Activated gamma-delta T cell treated with anti-CD3 and anti-CD28 coated beads, Interleukin-2, amount 50 U/mL, for 16 hours (primary cell): ENCODE data around the gene AOAH.

Experiments used
- DNase-seq: peaks from one replicate; pipeline ENCODE4 v3.0.0-alpha.2; 2020; ENCODE audit warnings: low read depth

Gene AOAH, protein sequence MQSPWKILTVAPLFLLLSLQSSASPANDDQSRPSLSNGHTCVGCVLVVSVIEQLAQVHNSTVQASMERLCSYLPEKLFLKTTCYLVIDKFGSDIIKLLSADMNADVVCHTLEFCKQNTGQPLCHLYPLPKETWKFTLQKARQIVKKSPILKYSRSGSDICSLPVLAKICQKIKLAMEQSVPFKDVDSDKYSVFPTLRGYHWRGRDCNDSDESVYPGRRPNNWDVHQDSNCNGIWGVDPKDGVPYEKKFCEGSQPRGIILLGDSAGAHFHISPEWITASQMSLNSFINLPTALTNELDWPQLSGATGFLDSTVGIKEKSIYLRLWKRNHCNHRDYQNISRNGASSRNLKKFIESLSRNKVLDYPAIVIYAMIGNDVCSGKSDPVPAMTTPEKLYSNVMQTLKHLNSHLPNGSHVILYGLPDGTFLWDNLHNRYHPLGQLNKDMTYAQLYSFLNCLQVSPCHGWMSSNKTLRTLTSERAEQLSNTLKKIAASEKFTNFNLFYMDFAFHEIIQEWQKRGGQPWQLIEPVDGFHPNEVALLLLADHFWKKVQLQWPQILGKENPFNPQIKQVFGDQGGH

GRCh38 chr7:36723951-36724664 is at the start of gene AOAH:
Gene AOAH, minus strand, starts transcription at chr7:36724494. Its CDS starts 346 bp downstream, at chr7:36724148.
- peak; percentile 62 for DNase-seq

DNA sequence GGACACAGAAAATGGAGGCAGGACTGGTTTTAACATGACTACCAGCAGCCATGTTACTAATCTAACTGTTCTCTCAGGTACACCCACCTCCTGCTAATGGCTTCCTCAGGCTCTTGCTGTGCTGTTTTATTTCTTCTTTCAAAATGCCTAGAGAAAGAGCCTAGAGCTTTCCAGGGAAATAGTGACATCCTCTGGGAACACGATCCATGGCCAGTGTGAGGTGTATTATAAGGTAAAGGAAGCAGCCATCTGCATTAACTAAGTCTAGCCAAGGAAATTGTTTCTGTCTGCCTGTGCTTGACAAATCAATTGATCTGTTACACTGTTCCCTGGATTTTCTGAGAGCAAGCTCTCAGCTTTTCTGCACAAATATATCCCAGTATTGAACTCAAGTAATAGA is 42.2 kb upstream of the AOAH start:
- no peak for DNase-seq

- DNase-seq = no peak
These were observed 41.3 kb upstream of the AOAH start for GRCh38 chr7:36765605-36766004.

DNA sequence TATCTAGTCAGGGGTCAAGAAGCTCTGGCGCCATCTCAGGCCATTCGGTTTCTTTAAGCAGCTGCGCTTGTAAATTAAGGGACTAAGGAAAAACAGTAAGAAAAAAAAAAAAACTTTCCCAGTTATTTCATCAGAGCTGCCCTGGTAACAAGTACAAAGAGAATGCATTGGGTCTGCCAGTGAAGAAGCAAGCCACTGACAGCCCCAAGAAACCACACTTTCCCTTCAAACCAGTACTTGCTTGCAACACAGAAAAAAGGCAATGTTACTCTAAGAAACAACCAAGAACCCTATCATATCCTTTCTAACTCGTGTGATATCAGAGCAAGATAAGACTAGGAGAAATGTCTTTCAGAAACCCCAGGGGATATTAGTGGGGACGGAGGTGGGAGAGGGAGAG is 40.6 kb upstream of the AOAH start:
- DNase-seq = no peak

DNA sequence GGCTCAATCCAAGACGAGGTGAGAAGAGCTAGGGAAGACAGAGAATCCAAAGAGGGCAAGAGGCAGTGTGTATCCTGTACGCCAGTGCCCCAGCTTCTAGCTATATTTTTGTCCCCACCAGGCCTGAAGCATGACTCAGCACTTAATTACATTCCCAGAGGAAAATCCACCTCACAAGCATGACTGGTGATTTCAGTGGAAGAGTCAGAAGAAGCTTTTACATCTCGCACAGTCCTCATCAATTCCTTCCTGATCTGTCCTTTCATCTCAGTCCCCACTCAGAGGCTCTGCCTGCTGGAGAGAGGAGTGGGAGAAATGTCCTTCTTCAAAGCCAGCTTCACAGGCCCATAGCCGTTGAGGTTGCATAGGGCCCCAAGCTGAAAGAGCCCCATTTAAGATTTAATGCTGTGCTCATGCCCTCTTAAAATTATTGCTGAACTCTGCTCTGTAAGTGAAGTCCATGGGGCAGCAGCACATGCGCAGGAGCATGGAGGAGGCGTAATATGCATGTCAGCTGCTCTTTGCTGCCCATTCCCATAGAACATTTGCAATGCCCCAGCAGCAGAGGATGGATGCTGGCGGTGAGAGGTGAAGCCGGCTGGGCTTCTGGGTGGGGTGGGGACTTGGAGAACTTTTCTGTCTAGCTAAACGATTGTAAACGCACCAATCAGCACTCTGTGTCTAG is 39.0 kb upstream of the AOAH start:
- DNase-seq = no peak

DNA sequence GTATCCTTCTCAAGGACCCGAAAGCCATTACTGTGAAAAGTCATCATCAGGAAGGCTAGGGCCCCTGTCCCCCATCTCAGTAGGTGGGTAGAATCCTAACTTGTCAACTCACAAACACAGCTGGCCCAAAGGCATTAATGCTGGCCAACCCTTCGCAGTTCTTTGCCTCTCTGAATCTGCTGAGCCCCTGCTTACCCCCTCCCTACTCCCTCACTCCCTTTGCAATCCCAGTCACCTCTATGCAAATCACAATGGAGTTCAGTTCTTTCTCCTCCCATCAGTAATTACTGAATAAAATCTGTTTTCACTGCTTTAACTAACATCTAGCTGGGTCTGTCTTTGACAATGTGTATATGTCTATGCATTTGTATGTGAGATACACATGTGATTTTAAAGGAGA is 38.1 kb upstream of the AOAH start:
- DNase-seq = no peak

DNA sequence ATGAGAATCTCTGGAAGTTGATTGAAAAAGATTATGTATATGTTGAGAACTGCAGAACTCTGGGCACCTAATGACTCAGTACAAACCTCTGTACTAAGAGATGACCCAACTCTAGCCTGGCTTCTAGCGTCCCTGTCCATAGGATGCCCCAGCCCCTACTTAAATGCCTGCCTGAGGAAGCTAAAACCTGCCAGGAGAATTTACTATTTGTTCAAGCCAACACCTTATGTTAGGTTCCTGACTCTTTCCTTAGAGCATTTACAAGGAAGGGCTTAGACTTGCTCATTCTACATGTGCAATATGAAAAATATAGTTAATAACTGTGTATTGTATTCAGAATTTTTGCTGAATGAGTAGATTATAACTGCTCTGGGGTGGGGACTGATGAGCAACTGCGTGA is 37.5 kb upstream of the AOAH start:
- DNase-seq = no peak

DNA sequence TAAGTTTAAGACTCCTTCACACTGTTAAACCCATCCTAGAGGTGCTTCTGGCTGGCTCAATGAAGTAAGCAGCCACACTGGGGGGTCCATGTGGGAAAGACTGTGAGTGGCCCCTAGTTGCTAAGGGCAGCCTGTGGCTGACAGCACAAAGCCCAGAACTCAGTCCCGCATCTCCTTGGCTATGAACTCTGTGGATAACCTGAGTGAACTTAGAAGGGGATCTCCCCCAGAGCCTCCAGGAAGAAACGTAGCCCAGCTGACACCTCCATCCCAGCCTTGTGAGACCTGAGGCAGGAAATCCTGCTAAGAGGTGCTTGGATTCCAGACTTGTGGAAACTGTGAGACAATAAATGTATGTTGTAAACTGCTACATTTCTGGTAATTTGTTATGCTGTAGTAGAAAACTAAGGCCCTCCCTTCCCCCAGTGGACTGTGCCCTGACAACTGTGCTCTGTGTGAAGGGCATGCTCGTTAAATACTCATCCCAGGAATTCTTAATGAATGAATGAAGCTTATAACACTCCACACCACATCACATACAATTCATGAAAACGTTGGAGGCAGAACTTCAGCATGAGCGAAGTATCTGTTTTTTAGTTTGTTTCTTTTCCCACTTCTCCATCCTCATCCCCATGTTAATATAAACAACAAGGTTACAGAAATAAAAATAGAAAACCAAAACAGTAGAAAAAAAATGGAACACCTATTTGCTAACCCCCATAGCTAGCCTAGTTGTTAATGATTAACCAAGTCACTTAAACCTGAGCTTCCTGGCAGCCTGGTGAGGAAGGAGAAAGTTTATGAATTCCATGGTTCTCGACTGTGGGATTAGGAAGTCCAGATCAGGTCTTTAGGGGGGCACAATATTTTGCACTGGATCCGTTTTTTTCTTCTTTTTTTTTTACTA is 36.8 kb upstream of the AOAH start:
- DNase-seq = no peak

DNA sequence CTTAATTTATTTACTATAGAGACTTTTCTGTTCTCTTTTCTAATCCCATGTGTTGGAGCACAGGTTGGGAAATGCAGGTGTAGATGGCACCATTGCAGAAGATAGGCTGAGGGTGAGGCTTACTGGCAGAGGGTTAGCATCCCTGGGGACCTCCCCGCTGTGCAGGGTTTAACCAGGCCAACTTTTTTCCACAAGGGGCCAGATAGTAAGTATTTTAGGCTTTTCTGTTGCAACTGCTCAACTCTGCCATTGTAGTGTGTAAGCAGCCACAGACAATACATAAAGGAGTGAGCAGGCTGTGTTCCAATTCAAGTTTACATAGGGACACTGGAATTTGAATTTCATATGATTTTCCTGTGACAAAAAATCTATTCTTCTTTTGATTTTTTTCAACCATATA is 34.6 kb upstream of the AOAH start:
- no peak for DNase-seq

DNA sequence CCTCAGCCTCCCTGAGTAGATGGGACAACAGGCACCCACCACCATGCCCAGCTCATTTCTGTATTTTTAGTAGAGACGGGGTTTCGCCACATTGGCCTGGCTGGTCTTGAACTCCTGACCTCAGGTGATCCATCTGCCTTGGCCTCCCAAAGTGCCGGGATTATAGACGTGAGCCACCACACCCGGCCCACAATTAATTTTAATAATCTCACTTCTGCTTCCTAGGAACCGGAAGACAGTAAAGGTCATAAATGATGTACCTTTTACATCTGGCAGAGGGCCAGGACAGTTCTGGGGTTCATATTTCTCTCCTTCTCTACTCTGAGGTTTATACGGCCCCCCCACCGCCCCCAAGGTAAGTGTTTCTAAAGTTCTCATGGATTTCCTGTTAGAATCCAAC is 31.2 kb upstream of the AOAH start:
- no peak for DNase-seq

- DNase-seq = no peak
These were observed 27.9 kb upstream of the AOAH start for GRCh38 chr7:36752026-36752711.

DNA sequence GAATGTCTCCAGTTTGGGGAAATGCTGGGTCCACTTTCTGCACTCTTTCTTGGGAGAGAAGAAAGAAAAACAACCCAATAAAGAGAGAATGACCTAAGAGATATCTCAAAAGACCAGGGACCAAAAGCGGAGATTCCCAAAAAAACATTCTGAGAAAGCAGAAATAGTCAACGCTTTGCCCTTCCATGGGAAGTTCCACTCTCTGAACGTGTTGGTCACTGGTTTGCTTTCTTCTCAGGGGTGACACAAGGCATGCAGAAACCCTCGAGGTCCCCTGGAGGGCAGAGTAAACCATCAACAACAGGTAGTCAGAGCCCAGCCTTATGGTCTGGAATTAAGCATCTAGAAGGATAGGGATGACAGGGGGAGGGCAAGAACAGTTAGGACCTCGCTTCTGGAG is 26.2 kb upstream of the AOAH start:
- no peak for DNase-seq

- no peak for DNase-seq
These were observed 25.1 kb upstream of the AOAH start for GRCh38 chr7:36749282-36749960.

GRCh38 chr7:36748017-36748487 is 23.8 kb upstream of the AOAH start:
- no peak for DNase-seq

DNA sequence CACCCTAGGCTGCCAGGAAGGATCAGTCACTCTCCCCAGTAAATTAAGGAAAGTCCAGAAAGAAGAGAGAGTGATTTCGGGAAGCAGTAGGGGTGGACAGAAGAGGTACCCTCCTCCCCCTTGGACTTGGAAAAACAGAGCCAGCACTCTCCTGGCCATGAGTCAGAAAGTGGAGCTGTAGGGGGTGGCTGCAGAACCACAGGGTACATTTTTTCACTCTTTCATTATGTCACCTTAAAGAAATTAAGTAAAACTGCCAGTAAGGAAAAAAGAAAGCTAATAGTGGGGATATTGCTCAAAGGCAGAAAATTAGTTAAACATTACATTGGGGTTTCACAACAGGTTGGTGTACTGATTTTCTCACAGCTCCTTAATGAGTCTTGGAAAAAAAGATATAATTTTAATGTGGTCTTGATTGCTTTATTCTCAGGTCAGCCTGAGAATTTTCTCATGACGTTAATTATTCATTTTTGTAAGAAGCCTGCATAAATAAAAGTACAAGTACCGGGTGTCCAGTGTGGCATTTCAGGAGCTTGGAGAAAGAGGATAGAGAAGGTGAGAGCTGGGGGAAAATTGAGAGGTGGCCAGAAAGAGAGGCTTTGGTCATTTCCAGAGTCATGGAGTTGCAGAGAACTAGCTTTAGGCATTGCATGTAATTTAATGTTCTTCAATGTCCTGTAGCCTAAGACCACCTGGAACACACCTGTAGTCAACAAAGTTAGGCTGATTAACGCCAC is 23.2 kb upstream of the AOAH start:
- no peak for DNase-seq

GRCh38 chr7:36746347-36746746 is 22.1 kb upstream of the AOAH start:
- no peak for DNase-seq

DNA sequence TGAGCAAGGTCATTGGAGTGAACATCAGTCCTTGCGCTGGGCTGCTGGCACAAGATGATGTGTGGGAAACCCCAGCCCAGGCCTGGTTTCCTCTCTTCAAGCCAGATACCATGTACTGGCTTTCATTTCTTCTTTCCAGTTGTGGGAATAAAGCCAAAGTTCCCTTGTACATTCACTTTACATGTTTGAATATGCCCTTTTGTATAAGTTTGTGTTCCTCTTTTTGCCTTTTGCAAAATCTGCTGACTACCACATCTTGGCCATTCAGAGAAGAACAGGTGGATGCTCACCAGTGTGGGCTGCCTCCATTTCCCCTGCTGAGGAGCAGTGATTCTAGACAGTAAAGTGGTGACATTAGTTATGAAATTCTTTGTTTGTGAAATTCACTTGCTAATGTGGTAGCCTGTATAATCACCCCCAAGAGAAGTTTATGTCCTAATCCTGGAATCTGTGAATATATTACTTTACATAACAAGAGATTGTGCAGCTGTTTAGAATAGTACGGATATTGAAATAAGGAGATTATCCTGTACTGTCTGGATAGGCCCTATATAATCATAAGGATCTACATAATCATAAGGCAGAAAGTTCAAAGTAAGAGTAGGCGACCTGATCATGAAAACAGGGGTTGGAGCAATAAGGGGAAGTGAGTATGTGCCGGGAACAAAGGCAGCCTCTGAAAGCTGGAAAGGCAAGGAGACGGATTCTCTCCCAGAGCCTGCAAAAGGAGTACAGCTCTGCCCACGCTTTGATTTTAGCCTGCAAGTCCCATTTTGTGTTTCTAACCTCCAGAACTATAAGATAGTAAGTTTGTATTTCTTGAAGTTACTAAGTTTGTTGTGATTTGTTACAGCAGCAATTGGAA is 18.8 kb upstream of the AOAH start:
- no peak for DNase-seq

GRCh38 chr7:36741866-36742265 is 17.6 kb upstream of the AOAH start:
- no peak for DNase-seq

- DNase-seq = no peak
These were observed 15.1 kb upstream of the AOAH start for GRCh38 chr7:36739351-36739750.
